Vagina (tissue), 2 donors: ENCODE data around the gene GATA5. TPM values are rescaled to one million over a fixed set of nuclear protein-coding genes. Genes with fewer than 3 reads are reported as not detected.

Experiments
- DNase-seq, 2 donors: peaks; one replicate each; pipeline ENCODE4 v3.0.0-alpha.2; 2017; ENCODE audit errors: extremely low spot score in 2 of 2
- H3K27ac ChIP-seq: fragments of 200-600 bp; sonication (generic); one replicate; pipeline ENCODE4 v1.5.1; 2019
- H3K27me3 ChIP-seq: fragments of 200-600 bp; sonication (generic); one replicate; pipeline ENCODE4 v1.5.1; 2019
- H3K36me3 ChIP-seq, 2 donors: fragments of 200-600 bp; sonication (generic); one replicate each; pipeline ENCODE4 v1.5.1; 2017 to 2019
- H3K4me1 ChIP-seq: fragments of 200-600 bp; sonication (generic); one replicate; pipeline ENCODE4 v1.5.1; 2019
- H3K4me3 ChIP-seq, 2 donors: fragments of 200-600 bp; sonication (generic); 1 replicate in 1 of 2; 2 replicates in 1 of 2; pipeline ENCODE4 v1.5.1; 2016 to 2019
- H3K9me3 ChIP-seq: fragments of 200-600 bp; sonication (generic); one replicate; pipeline ENCODE4 v1.5.1; 2019
- CTCF ChIP-seq, 3 experiments: fragments of 450-650 bp in 2 of 3; fragments of 200-600 bp in 1 of 3; sonication (generic) in 1 of 3; IDR thresholded peaks; one replicate each; pipeline ENCODE4 v1.5.1; 2017 to 2019; ENCODE audit warnings: antibody characterized with exemption in 3 of 3, mild to moderate bottlenecking in 2 of 3, moderate library complexity in 2 of 3
- POLR2A ChIP-seq, 2 donors: fragments of 450-650 bp; IDR thresholded peaks; one replicate each; pipeline ENCODE4 v1.6.1; 2017; ENCODE audit warnings: antibody characterized with exemption in 2 of 2, mild to moderate bottlenecking in 2 of 2, moderate library complexity in 2 of 2
- POLR2AphosphoS5 ChIP-seq, 2 donors: sonication (generic); formaldehyde crosslinking; IDR thresholded peaks; one replicate each; pipeline ENCODE4 v1.9.0; 2017; ENCODE audit warnings: antibody characterized with exemption in 2 of 2, mild to moderate bottlenecking in 2 of 2, low read depth in 1 of 2; ENCODE audit not compliant: insufficient read depth in 1 of 2
- intact Hi-C: fragments of 100-400 bp; cut with DNase I; formaldehyde crosslinking; loops from one replicate; pipeline ENCODE4 v1.15.1; 2023
- total RNA-seq: library from RNA; depleted of rRNA; stranded (reverse); fragments of >200 nt; gene quantifications from one replicate; pipeline ENCODE4 v1.2.3, GENCODE V29; 2016

GATA5 gene
- total RNA-seq, 1 donor from 2014 or later: 7.9 TPM

GRCh38 chr20:62454904-62455636, 20.7 kb downstream of the GATA5 start:
- no peak for TF ChIP-seq CTCF (IDR thresholded peaks at IDR 0.05)
- TF ChIP-seq POLR2A (IDR thresholded peaks at IDR 0.05): no peak
- intact Hi-C loops: no loop called here
- H3K4me1 ChIP-seq: no peaks in the 10 kb centered on the region
- DNase-seq: no peak
- no peak overlapping the region for H3K27ac ChIP-seq
- H3K36me3 ChIP-seq: no peaks in the 10 kb centered on the region
- H3K27me3 ChIP-seq: no peaks in the 10 kb centered on the region
- no peak overlapping the region for H3K4me3 ChIP-seq
- H3K9me3 ChIP-seq: no peaks in the 10 kb centered on the region

GRCh38 chr20:62453186-62453808, 22.5 kb downstream of the GATA5 start:
- no peaks in the 10 kb centered on the region for H3K27me3 ChIP-seq

GRCh38 chr20:62452475-62453095, 23.2 kb downstream of the GATA5 start:
- H3K27me3 ChIP-seq: no peaks in the 10 kb centered on the region
- TF ChIP-seq POLR2AphosphoS5 (IDR thresholded peaks at IDR 0.05; ENCODE audit: insufficient read depth in 1 of 2, low read depth in 1 of 2): no peak
- no peak for TF ChIP-seq CTCF (IDR thresholded peaks at IDR 0.05)
- TF ChIP-seq POLR2A (IDR thresholded peaks at IDR 0.05): no peak

More at GRCh38 chr20:62453186-62453808, 22.5 kb downstream of the GATA5 start:
- Histone ChIP-seq H3K4me3 (no peak overlapping the region), H3K36me3 (no peaks in the 10 kb centered on the region), H3K9me3 (no peaks in the 10 kb centered on the region), H3K27ac (no peak overlapping the region), H3K4me1 (no peaks in the 10 kb centered on the region)
- intact Hi-C loops: no loop called here
- DNase-seq: no peak
- TF ChIP-seq POLR2AphosphoS5 (IDR thresholded peaks at IDR 0.05; ENCODE audit: insufficient read depth in 1 of 2, low read depth in 1 of 2): no peak
- no peak for TF ChIP-seq POLR2A (IDR thresholded peaks at IDR 0.05)
- TF ChIP-seq CTCF (IDR thresholded peaks at IDR 0.05): no peak

GRCh38 chr20:62451970-62452369, 23.8 kb downstream of the GATA5 start:
- Histone ChIP-seq H3K4me1 (no peaks in the 10 kb centered on the region), H3K36me3 (no peaks in the 10 kb centered on the region), H3K27ac (no peak overlapping the region), H3K4me3 (no peak overlapping the region), H3K9me3 (no peaks in the 10 kb centered on the region), H3K27me3 (no peaks in the 10 kb centered on the region)
- DNase-seq: no peak
- TF ChIP-seq CTCF (IDR thresholded peaks at IDR 0.05) (no peak), POLR2A (IDR thresholded peaks at IDR 0.05) (no peak), POLR2AphosphoS5 (IDR thresholded peaks at IDR 0.05; ENCODE audit: insufficient read depth in 1 of 2, low read depth in 1 of 2) (no peak)
- intact Hi-C loops: no loop called here

More at GRCh38 chr20:62452475-62453095, 23.2 kb downstream of the GATA5 start:
- H3K9me3 ChIP-seq: no peaks in the 10 kb centered on the region
- H3K4me3 ChIP-seq: no peak overlapping the region
- no peak for DNase-seq
- no peak overlapping the region for H3K27ac ChIP-seq
- H3K36me3 ChIP-seq: no peaks in the 10 kb centered on the region
- intact Hi-C loops: no loop called here
- no peaks in the 10 kb centered on the region for H3K4me1 ChIP-seq
